Esophagus muscularis mucosa (tissue), 4 donors: ENCODE data around the gene ACE2. TPM values are rescaled to one million over a fixed set of nuclear protein-coding genes. Genes with fewer than 3 reads are reported as not detected.

ENCODE experiments used
- DNase-seq: peaks from one replicate; pipeline ENCODE4 v3.0.0-alpha.2; 2017; ENCODE audit errors: extremely low spot score
- H3K27ac ChIP-seq, 4 donors: fragments of 200-600 bp; sonication (generic); replicated peaks in 1 of 4; 1 replicate in 3 of 4; 2 replicates in 1 of 4; pipeline ENCODE4 v1.5.1; 2016 to 2019; ENCODE audit warnings: mild to moderate bottlenecking in 1 of 4
- H3K27me3 ChIP-seq, 4 donors: fragments of 200-600 bp; sonication (generic); one replicate each; pipeline versions ENCODE4 v1.5.1 to v1.6.0; 2016 to 2019
- H3K36me3 ChIP-seq, 4 donors: fragments of 200-600 bp; sonication (generic); one replicate each; pipeline ENCODE4 v1.5.1; 2016 to 2019
- H3K4me1 ChIP-seq, 4 donors: fragments of 200-600 bp; sonication (generic); one replicate each; pipeline ENCODE4 v1.5.1; 2016 to 2019
- H3K4me3 ChIP-seq, 4 donors: fragments of 200-600 bp; sonication (generic); 1 replicate in 2 of 4; 2 replicates in 2 of 4; pipeline ENCODE4 v1.5.1; 2016 to 2019; ENCODE audit warnings: mild to moderate bottlenecking in 4 of 4, moderate library complexity in 1 of 4
- H3K9me3 ChIP-seq, 4 donors: fragments of 200-600 bp; sonication (generic); 1 replicate in 3 of 4; 2 replicates in 1 of 4; pipeline ENCODE4 v1.5.1; 2016 to 2019
- EP300 ChIP-seq: sonication (generic); formaldehyde crosslinking; IDR thresholded peaks from one replicate; pipeline ENCODE4 v1.6.1; 2017; ENCODE audit warnings: antibody characterized with exemption
- POLR2A ChIP-seq: fragments of 450-650 bp; IDR thresholded peaks from one replicate; pipeline ENCODE4 v1.6.1; 2017; ENCODE audit warnings: antibody characterized with exemption, moderate library complexity, mild to moderate bottlenecking, low read depth
- POLR2AphosphoS5 ChIP-seq, 2 donors: sonication (generic); formaldehyde crosslinking; IDR thresholded peaks; one replicate each; pipeline ENCODE4 v1.6.1; 2017; ENCODE audit warnings: antibody characterized with exemption in 2 of 2
- WGBS: methylation state at CpG from one replicate; pipeline ENCODE4 v1.1.5; 2018; 5-methylcytosine and 5-hydroxymethylcytosine counted together
- intact Hi-C: fragments of 100-400 bp; cut with DNase I; formaldehyde crosslinking; loops from one replicate; pipeline ENCODE4 v1.15.1; 2023
- total RNA-seq, 4 donors: library from RNA; depleted of rRNA; stranded (reverse); fragments of >200 nt; gene quantifications; one replicate each; pipeline versions ENCODE4 v1.1.0 to v1.2.1, GENCODE V29; 2016
- TF ChIP-seq, protein P1 (sequence below), 3 experiments: fragments of 200-600 bp in 2 of 3; fragments of 450-650 bp in 1 of 3; sonication (generic) in 2 of 3; IDR thresholded peaks; one replicate each; pipeline ENCODE4 v1.5.1; 2017 to 2019; ENCODE audit warnings: antibody characterized with exemption in 3 of 3, mild to moderate bottlenecking in 2 of 3, moderate library complexity in 1 of 3

ACE2 gene
- total RNA-seq, 4 donors from 2014 or later = 2.9 to 5.2 (median 4.2) TPM

DNA sequence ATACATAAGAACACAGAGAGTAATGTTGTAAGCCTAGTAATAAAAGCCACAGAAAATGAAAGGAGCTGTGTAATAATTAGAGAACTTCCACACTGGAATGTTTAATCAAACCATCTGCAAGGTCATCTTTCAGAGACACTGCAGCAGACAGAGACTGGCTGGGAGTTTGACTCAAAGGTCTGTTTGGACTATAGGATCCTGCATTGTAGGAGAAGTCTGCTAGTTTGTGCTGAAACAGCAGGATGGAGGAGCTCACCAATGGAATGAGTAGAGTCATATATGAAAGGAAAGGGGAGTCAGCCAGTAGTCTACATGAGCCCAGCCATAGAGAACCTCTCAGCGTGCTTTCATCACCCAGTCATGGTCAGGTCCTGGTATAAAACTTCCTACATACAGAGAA is 4.5 kb upstream of the ACE2 start:
- no peaks in the 10 kb centered on the region for H3K9me3 ChIP-seq
- no peak for TF ChIP-seq POLR2AphosphoS5 (IDR thresholded peaks at IDR 0.05)
- no peak for TF ChIP-seq POLR2A
- TF ChIP-seq EP300 = no peak
- TF ChIP-seq, protein P1, sequence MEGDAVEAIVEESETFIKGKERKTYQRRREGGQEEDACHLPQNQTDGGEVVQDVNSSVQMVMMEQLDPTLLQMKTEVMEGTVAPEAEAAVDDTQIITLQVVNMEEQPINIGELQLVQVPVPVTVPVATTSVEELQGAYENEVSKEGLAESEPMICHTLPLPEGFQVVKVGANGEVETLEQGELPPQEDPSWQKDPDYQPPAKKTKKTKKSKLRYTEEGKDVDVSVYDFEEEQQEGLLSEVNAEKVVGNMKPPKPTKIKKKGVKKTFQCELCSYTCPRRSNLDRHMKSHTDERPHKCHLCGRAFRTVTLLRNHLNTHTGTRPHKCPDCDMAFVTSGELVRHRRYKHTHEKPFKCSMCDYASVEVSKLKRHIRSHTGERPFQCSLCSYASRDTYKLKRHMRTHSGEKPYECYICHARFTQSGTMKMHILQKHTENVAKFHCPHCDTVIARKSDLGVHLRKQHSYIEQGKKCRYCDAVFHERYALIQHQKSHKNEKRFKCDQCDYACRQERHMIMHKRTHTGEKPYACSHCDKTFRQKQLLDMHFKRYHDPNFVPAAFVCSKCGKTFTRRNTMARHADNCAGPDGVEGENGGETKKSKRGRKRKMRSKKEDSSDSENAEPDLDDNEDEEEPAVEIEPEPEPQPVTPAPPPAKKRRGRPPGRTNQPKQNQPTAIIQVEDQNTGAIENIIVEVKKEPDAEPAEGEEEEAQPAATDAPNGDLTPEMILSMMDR (IDR thresholded peaks at IDR 0.05) = no peak

DNA sequence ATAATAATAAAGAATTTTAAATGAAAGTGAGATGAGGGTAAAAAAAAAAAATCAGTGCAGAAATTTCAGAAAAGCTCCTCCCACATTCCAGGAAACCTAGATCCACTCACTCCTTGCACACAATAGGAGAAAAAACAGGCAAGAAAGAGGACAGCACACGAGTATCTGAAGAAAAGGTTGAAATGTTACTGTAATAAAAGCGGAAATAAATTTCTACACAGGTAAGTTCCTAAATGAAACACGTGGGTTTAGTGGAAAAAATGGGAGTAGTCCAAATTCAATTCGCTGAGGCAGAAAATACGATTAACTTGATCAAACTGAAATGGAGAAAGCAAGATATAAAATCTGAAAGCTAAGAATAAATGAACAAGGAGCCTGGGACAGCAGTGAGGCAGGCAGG is 2.0 kb upstream of the ACE2 start:
- H3K36me3 ChIP-seq = no peaks in the 10 kb centered on the region
- WGBS = 58% methylated on average over 5 of the region's 5 CpGs
- DNase-seq = no peak
- no peak overlapping the region for H3K4me3 ChIP-seq
- intact Hi-C loops = no loop called here
- H3K9me3 ChIP-seq = no peaks in the 10 kb centered on the region
- TF ChIP-seq POLR2AphosphoS5 (IDR thresholded peaks at IDR 0.05) = no peak
- TF ChIP-seq, protein P1 (IDR thresholded peaks at IDR 0.05) = no peak
- TF ChIP-seq EP300 = no peak
- TF ChIP-seq POLR2A = no peak
- no peak overlapping the region for H3K27ac ChIP-seq
- H3K4me1 ChIP-seq = no peaks in the 10 kb centered on the region
- H3K27me3 ChIP-seq = peaks cover 0 to 8% (median 0%) of the 10 kb centered on the region in 4 donors

More for the DNA sequence above, 4.5 kb upstream of the ACE2 start:
- intact Hi-C loops = no loop called here
- H3K4me3 ChIP-seq = no peak overlapping the region
- no peak overlapping the region for H3K27ac ChIP-seq
- H3K4me1 ChIP-seq = no peaks in the 10 kb centered on the region
- H3K27me3 ChIP-seq = peaks cover 0 to 8% (median 0%) of the 10 kb centered on the region in 4 donors
- no peaks in the 10 kb centered on the region for H3K36me3 ChIP-seq
- 69% methylated on average over 1 of the region's 1 CpG for WGBS
- no peak for DNase-seq

DNA sequence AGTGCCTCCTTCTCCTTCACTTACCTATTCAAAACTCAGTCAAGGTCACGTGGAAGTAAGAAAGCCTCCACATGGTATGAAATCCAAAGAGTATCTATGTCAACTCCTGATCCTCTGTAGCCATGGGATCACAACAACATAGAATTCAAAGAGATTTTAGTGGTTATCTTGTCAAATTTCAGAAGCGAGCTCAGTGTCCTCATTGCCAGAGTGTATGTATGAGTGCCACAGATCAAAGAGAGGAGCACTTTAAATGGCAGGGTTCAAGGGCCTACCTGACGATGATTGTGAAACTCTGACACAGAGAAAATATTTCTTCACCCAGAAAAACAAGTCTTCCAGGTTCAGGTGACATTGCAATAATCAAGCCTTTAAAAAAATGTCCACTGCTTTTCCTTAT is 1.2 kb upstream of the ACE2 start:
- WGBS = 55% methylated on average over 3 of the region's 3 CpGs
- TF ChIP-seq, protein P1 (IDR thresholded peaks at IDR 0.05) = no peak
- TF ChIP-seq POLR2AphosphoS5 (IDR thresholded peaks at IDR 0.05) (no peak), POLR2A (no peak), EP300 (no peak)
- Histone ChIP-seq H3K4me3 (no peak overlapping the region), H3K9me3 (no peaks in the 10 kb centered on the region), H3K36me3 (no peaks in the 10 kb centered on the region), H3K4me1 (no peaks in the 10 kb centered on the region), H3K27ac (no peak overlapping the region), H3K27me3 (peaks cover 0 to 8% (median 0%) of the 10 kb centered on the region in 4 donors)
- intact Hi-C loops = no loop called here
- no peak for DNase-seq

DNA sequence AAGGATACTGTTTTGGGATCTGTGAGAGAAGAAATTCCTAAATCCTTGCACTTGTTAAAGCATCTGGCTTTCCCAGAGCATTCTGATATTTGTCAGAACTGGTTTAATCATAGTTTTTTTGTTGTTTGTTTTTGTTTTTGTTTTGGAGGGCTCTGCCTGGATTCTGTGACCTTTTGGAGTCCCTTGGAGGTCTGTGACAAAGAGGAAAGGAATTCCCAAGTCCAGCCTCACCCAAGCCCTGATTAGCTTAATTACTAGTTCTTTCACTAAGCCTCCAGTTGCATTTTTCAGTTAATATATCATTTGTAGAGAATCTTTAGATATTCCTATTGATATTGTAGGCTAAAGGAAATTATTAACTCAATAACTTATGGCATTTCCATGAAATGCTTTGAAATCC is 711 bp downstream of the ACE2 start:
- H3K9me3 ChIP-seq = no peaks in the 10 kb centered on the region
- no peak for TF ChIP-seq EP300
- no peak for TF ChIP-seq POLR2A
- TF ChIP-seq, protein P1 (IDR thresholded peaks at IDR 0.05) = no peak
- no peak for TF ChIP-seq POLR2AphosphoS5 (IDR thresholded peaks at IDR 0.05)
- no peak overlapping the region for H3K4me3 ChIP-seq
- H3K27me3 ChIP-seq = no peaks in the 10 kb centered on the region
- no peaks in the 10 kb centered on the region for H3K36me3 ChIP-seq
- DNase-seq = no peak
- intact Hi-C loops = no loop called here
- H3K27ac ChIP-seq = no peak overlapping the region
- H3K4me1 ChIP-seq = no peaks in the 10 kb centered on the region

DNA sequence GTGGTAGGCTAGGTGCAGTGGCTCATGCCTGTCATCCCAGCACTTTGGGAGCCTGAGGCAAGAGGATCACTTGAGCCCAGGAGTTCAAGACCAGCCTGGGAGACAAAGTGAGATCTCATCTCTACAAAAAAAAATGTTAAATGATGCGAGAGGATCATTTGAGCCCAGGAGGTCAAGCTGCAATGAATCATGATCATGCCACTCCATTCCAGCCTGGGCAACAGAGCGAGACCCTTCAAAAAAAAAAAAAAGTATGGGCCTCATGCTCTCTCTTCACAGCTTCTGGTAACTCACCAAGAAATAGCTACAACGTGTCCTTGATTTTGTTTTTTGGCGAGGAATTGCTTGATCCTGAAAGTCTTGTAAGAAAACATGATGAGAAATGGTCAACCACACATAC is 1.3 kb downstream of the ACE2 start:
- Histone ChIP-seq H3K27ac (no peak overlapping the region), H3K4me1 (no peaks in the 10 kb centered on the region), H3K4me3 (no peak overlapping the region), H3K9me3 (no peaks in the 10 kb centered on the region), H3K27me3 (no peaks in the 10 kb centered on the region), H3K36me3 (no peaks in the 10 kb centered on the region)
- intact Hi-C loops = no loop called here
- WGBS = 71% methylated on average over 4 of the region's 4 CpGs
- TF ChIP-seq, protein P1 (IDR thresholded peaks at IDR 0.05) = no peak
- no peak for TF ChIP-seq EP300
- no peak for TF ChIP-seq POLR2AphosphoS5 (IDR thresholded peaks at IDR 0.05)
- no peak for TF ChIP-seq POLR2A
- no peak for DNase-seq
